ENCODE results near the gene SMU1. TPM values are rescaled to one million over a fixed set of nuclear protein-coding genes. Genes with fewer than 3 reads are reported as not detected.

Gene SMU1
- total and polyA plus RNA-seq, 2 of the 13 experiments (the other 11 are each of a cell fraction or from before 2014, with no cell fraction given): 12.9 to 36.6 TPM

DNA sequence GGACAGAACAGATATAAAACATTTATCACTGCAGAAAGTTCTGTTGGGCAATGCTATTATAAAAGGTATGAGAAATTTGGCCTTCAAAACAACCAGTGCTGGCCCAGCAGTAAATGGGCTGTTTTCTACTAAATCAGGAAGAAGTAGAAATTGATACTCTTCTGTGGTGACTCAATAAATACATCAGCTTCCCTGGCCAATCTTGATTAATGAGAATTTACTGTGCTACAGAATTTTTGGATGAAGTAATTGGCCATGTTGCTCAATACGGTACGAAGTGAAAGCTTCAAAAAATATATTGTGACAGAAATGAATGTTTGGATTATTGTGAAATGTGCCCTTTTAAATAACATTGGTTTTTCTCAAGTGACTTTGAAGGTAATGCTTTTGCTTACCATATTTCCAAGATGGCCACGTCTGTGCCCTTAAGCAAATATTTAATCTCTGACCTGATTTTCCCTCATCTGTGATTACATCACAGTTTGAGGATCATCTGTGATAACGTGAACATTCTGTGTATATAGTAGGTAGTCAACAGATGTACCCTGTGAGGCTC is 47.2 kb downstream of the SMU1 start (continued):
- TF ChIP-seq, protein P1, sequence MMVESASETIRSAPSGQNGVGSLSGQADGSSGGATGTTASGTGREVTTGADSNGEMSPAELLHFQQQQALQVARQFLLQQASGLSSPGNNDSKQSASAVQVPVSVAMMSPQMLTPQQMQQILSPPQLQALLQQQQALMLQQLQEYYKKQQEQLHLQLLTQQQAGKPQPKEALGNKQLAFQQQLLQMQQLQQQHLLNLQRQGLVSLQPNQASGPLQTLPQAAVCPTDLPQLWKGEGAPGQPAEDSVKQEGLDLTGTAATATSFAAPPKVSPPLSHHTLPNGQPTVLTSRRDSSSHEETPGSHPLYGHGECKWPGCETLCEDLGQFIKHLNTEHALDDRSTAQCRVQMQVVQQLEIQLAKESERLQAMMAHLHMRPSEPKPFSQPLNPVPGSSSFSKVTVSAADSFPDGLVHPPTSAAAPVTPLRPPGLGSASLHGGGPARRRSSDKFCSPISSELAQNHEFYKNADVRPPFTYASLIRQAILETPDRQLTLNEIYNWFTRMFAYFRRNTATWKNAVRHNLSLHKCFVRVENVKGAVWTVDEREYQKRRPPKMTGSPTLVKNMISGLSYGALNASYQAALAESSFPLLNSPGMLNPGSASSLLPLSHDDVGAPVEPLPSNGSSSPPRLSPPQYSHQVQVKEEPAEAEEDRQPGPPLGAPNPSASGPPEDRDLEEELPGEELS (CRISPR knock-in tag; IDR thresholded peaks at IDR 0.05): peak; percentile 51
- no peak for TF ChIP-seq MLLT10 (CRISPR knock-in tag; IDR thresholded peaks at IDR 0.05)
- no peak for TF ChIP-seq SKI (IDR thresholded peaks at IDR 0.05; ENCODE audit: partially characterized antibody)
- TF ChIP-seq, protein P2, sequence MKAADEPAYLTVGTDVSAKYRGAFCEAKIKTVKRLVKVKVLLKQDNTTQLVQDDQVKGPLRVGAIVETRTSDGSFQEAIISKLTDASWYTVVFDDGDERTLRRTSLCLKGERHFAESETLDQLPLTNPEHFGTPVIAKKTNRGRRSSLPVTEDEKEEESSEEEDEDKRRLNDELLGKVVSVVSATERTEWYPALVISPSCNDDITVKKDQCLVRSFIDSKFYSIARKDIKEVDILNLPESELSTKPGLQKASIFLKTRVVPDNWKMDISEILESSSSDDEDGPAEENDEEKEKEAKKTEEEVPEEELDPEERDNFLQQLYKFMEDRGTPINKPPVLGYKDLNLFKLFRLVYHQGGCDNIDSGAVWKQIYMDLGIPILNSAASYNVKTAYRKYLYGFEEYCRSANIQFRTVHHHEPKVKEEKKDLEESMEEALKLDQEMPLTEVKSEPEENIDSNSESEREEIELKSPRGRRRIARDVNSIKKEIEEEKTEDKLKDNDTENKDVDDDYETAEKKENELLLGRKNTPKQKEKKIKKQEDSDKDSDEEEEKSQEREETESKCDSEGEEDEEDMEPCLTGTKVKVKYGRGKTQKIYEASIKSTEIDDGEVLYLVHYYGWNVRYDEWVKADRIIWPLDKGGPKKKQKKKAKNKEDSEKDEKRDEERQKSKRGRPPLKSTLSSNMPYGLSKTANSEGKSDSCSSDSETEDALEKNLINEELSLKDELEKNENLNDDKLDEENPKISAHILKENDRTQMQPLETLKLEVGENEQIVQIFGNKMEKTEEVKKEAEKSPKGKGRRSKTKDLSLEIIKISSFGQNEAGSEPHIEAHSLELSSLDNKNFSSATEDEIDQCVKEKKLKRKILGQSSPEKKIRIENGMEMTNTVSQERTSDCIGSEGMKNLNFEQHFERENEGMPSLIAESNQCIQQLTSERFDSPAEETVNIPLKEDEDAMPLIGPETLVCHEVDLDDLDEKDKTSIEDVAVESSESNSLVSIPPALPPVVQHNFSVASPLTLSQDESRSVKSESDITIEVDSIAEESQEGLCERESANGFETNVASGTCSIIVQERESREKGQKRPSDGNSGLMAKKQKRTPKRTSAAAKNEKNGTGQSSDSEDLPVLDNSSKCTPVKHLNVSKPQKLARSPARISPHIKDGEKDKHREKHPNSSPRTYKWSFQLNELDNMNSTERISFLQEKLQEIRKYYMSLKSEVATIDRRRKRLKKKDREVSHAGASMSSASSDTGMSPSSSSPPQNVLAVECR (CRISPR knock-in tag; IDR thresholded peaks at IDR 0.05; ENCODE audit: borderline replicate concordance): no peak
- no peak for TF ChIP-seq POGZ (CRISPR knock-in tag; IDR thresholded peaks at IDR 0.05)
- TF ChIP-seq, protein P3, sequence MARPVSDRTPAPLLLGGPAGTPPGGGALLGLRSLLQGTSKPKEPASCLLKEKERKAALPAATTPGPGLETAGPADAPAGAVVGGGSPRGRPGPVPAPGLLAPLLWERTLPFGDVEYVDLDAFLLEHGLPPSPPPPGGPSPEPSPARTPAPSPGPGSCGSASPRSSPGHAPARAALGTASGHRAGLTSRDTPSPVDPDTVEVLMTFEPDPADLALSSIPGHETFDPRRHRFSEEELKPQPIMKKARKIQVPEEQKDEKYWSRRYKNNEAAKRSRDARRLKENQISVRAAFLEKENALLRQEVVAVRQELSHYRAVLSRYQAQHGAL (CRISPR knock-in tag; IDR thresholded peaks at IDR 0.05; ENCODE audit: not compliant biosample characterization): no peak
- no peak for TF ChIP-seq HNRNPH1 (optimal IDR thresholded peaks at IDR 0.05; ENCODE audit: low read depth, low read length)
- no peak for TF ChIP-seq ZNF484 (CRISPR knock-in tag; IDR thresholded peaks at IDR 0.05; ENCODE audit: borderline replicate concordance, low read depth)
- no peak for TF ChIP-seq SSRP1 (CRISPR knock-in tag; IDR thresholded peaks at IDR 0.05)
- TF ChIP-seq TCF12 (IDR thresholded peaks at IDR 0.05): no peak
- no peak for TF ChIP-seq TCF12 (CRISPR knock-in tag; IDR thresholded peaks at IDR 0.05)
- TF ChIP-seq, protein P4, sequence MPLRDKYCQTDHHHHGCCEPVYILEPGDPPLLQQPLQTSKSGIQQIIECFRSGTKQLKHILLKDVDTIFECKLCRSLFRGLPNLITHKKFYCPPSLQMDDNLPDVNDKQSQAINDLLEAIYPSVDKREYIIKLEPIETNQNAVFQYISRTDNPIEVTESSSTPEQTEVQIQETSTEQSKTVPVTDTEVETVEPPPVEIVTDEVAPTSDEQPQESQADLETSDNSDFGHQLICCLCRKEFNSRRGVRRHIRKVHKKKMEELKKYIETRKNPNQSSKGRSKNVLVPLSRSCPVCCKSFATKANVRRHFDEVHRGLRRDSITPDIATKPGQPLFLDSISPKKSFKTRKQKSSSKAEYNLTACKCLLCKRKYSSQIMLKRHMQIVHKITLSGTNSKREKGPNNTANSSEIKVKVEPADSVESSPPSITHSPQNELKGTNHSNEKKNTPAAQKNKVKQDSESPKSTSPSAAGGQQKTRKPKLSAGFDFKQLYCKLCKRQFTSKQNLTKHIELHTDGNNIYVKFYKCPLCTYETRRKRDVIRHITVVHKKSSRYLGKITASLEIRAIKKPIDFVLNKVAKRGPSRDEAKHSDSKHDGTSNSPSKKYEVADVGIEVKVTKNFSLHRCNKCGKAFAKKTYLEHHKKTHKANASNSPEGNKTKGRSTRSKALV (CRISPR knock-in tag; IDR thresholded peaks at IDR 0.05): no peak
- TF ChIP-seq HMG20B (CRISPR knock-in tag; conservative IDR thresholded peaks at IDR 0.05): peak; percentile 53; the same call in 1 of the 2 replicates
- TF ChIP-seq SOX13 (IDR thresholded peaks at IDR 0.05): no peak
- peak in 1 of 2 experiments; percentile 70; a peak in 1 of 4 replicates for TF ChIP-seq SOX13 (CRISPR knock-in tag; conservative IDR thresholded peaks at IDR 0.05 in 1 of 2, IDR thresholded peaks at IDR 0.05 in 1 of 2)
- TF ChIP-seq CEBPB (IDR thresholded peaks at IDR 0.05; ENCODE audit: borderline replicate concordance, low read depth, low read length): peak; percentile 93
- TF ChIP-seq NFE2L1 (CRISPR knock-in tag; IDR thresholded peaks at IDR 0.05; ENCODE audit: borderline replicate concordance): no peak
- no peak for TF ChIP-seq MED8 (CRISPR knock-in tag; IDR thresholded peaks at IDR 0.05; ENCODE audit: insufficient replicate concordance)
- peak; percentile 82; the same call in 1 of the 2 replicates for TF ChIP-seq ZKSCAN8 (CRISPR knock-in tag; IDR thresholded peaks at IDR 0.05; ENCODE audit: borderline replicate concordance)
- TF ChIP-seq U2AF1 (optimal IDR thresholded peaks at IDR 0.05; ENCODE audit: low read depth, low read length): no peak
- no peak; the same call in 1 of the 2 replicates for TF ChIP-seq HMG20A (CRISPR knock-in tag; IDR thresholded peaks at IDR 0.05; ENCODE audit: borderline replicate concordance)
